ENCODE results near the gene FAM13B.
"Not testable (repeated sequence)": the region's sequence is repeated elsewhere in the genome, so short reads cannot be mapped to it uniquely, and the experiment has no call there.

The FAM13B gene

GRCh38 chr5:138032572-138033385 lies at the start of gene FAM13B:
TSS of gene FAM13B (minus strand) at chr5:138033079. CDS start at chr5:138019111, 13,968 bp downstream.
- peak; percentile 83 for DNase-seq (ENCODE audit: low spot score)

GRCh38 chr5:138082033-138082432 lies 49.2 kb upstream of the FAM13B start:
- no peak for DNase-seq (ENCODE audit: low spot score)

DNA sequence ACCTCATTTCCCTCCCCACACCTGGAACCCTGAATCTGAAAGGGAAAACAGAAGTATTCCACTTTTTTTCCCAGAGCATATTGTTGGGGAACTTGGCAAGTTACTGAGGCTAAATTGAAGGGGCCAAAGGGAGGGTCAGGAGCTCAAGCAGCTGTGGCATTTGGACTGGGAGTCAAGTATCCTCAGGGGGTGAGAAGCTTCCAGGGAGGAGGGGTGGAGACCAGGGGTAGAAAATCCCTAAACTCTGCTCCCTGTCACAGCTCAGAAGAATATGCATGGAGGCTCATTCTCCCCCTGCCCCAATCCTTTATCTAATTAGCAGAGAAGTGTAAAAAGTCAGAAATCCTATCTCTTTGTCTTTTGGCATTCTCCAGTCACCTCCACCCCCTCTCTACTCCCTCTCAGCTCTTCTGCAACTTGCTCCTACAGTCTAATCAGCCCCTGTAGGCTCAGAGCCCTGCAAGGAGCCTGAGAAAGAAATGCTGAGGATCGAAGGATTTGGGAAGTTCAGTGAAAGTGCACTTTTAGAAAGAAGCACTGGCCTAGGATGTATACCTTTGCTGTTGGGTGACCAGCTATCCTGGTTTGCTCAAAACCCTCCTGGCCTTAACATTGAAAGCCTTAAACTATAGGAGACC lies 45.2 kb upstream of the FAM13B start:
- no peak for DNase-seq (ENCODE audit: low spot score)

- DNase-seq (ENCODE audit: low spot score) = peak; percentile 64
Measured at GRCh38 chr5:138077064-138077696, 44.3 kb upstream of the FAM13B start.

- DNase-seq (ENCODE audit: low spot score) = not testable (repeated sequence)
Measured at GRCh38 chr5:138070026-138070425, 37.1 kb upstream of the FAM13B start.

GRCh38 chr5:138068742-138069600 lies 36.1 kb upstream of the FAM13B start:
- DNase-seq (ENCODE audit: low spot score) = peak; percentile 75

- no peak for DNase-seq (ENCODE audit: low spot score)
Measured at GRCh38 chr5:138067945-138068344, 35.1 kb upstream of the FAM13B start.

- no peak for DNase-seq (ENCODE audit: low spot score)
Measured at GRCh38 chr5:138065102-138065501, 32.2 kb upstream of the FAM13B start.

DNA sequence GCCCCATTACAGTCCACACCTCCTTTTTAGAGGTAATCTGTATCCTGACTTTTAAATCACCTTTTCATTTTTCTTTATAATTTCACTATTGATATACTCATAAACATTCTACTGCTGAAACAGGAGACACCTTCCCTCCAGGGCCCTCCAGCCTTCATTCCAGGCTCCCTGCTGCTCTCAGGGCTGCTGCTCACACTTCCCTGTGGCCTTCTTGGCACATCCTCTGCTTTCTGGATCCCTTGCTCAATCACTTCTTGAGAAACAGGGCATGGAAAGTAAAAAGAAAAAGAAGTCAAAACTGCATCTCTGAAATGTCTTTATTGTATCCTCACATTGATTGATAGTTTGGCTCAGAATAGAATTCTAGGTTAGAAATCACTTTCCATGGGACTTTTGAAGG lies 31.6 kb upstream of the FAM13B start:
- no peak for DNase-seq (ENCODE audit: low spot score)

DNA sequence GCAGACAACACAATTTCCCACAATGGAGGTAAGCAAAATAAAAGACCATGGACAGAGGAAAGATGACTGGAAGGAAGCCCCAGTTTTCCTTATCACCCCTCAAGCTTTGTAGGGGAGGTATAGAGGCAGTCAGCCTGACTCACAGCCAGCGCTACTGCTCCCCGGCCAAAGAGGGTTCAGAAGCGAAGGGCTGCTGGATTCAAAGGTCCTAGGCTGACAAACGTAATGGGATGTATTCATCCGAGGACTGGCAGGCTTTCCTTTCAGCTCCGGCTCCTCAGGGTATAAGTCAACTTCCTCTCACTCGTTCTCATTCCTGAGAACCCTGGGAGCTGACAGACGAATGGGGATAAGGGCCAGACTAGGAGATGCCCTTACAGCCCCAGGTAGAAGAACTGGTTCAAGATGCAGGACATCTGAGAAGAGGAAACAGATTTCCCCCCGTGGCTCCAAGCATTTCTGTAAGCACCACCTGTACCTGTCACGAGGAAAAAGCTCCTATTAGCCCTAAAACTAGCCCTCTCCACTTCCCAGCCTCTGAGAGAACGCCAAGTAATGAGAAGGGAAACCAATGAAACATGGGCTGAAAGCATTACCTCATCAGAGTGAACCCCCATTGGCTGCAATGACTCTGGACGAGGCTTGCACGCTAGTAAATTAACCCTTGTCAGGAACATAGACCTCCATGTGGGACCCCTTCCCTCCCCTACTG lies 22.1 kb upstream of the FAM13B start:
- no peak for DNase-seq (ENCODE audit: low spot score)

DNA sequence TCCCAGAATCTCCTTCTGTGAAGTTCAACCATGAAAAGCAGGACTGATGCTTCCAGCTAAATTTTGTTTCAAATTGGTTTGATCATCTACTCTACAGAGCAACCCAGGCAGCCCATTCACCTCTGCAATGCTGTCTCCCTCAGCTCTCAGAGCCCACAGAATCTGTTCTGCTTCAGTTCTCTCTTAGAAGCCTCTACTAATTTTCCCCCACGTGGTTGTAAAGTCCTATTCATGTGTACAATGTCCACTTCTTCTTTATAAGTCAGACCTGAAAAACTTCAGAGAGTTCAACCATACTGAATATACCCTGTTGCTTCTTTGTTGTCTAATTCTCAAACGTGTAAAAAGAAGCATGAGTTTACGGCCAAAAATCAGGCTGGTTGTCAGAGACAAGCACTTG lies 21.3 kb upstream of the FAM13B start:
- DNase-seq (ENCODE audit: low spot score) = no peak

GRCh38 chr5:138053554-138053953 lies 20.7 kb upstream of the FAM13B start:
- no peak for DNase-seq (ENCODE audit: low spot score)

DNA sequence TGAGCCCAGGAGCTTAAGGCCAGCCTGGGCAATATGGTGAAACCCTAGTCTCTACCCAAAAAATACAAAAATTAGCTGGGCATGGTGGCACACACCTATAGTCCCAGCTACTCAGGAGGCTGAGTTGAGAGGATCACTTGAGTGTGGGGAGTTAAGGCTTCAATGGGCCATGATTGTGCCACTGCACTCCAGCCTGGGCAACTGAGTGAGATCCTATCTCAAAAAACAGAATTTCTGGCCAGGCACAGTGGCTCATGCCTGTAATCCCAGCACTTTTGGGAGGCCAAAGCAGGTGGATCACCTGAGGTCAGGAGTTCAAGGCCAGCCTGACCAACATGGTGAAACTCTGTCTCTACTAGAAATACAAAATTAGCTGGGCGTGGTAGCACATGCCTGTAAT lies 19.8 kb upstream of the FAM13B start:
- DNase-seq (ENCODE audit: low spot score) = not testable (repeated sequence)

- no peak for DNase-seq (ENCODE audit: low spot score)
Measured at GRCh38 chr5:138051441-138052296, 18.8 kb upstream of the FAM13B start.

DNA sequence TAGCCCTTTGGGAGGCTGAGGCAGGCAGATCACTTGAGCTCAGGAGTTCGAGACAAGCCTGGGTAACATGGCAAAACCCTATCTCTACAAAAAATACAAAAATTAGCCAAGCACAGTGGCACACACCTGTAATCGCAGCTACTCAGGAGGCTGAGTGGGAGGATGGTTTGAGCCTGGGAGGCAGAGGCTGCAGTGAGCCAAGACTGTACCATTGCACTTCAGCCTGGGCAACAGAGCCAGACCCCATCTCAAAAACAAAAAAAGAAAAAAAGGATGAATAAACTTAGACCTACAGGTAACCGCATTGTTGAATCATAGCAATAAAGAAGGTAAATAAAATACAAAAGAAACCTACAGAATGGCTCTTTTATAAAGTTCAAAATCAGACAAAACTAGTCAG lies 12.4 kb upstream of the FAM13B start:
- not testable (repeated sequence) for DNase-seq (ENCODE audit: low spot score)

GRCh38 chr5:138038826-138039225 lies 5.9 kb upstream of the FAM13B start:
- no peak for DNase-seq (ENCODE audit: low spot score)

GRCh38 chr5:138037907-138038633 lies 5.2 kb upstream of the FAM13B start:
- DNase-seq (ENCODE audit: low spot score) = no peak

- no peak for DNase-seq (ENCODE audit: low spot score)
Measured at GRCh38 chr5:138037271-138037670, 4.4 kb upstream of the FAM13B start.

DNA sequence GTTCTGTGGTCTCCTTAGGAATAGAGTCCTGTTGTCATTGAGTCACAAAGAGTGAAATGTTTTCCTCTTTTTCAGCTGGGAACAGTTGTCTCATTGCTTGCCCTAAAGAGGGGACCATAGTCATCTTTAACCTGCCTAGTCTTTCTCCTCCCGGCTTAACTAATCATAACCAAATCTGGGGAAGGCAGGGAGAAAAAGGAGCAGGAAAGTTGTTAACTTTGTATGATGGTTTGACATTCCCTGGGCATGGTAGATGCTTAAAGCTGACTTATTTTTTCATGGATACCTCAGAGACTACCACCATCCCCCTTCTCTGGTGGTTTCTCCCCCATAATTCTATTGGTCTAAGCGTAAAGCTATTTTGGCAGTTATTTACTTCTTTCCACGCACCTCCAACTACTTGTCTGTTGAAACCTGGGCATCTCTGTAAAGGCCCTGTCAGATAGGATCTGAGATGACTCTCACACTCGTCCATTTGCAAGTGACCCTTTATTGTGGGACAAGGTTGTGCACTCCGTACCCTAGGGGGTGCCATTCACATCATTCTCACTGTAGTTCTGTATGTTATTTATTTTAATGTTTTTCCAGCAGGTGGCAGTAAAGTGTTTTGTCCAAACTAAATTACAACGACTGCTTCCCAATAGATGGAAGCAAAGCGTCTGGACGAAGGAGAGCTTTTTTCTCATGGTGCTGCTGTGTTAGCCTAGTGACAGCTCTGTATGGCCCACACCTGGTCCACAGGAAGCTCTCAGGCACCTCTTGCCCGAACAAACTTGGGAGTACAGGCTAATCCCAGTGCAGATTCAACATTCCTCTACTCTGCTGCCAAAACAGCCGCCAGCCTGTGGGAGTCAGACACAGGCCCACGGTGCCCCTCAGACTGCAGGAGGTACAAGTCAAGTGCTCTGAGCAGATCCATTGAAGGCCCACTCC lies 3.0 kb upstream of the FAM13B start:
- peak; percentile 90 for DNase-seq (ENCODE audit: low spot score)
